ENCODE data around the gene SIL1. TPM values are rescaled to one million over a fixed set of nuclear protein-coding genes. Genes with fewer than 3 reads are reported as not detected.

The SIL1 gene
- total and polyA plus RNA-seq, 7 donors: 7.8 to 60.8 (median 33.0) TPM

DNA sequence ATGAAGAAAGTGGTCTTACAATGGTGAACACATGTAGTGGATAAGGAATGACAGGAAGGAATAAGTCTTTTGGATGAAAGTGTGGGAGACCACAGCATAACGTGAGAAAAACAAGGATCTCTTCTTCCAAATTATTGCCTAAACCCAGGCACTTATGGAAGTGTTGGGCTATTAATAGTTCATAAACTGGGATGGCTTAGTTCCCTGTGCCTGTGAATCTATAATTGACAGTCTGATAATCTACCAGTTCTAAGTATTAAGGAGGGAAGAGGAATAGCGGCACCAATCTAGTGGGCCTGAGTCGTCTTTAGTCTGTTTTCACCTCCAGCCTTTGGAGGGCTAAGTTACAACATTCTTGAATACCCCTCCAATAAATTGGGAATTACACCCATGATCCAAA, 283.8 kb downstream of the SIL1 start:
- peaks cover 0 to 39% (median 0%) of the 10 kb centered on the region in 4 donors for H3K36me3 ChIP-seq
- 96% methylated on average over 3 of the region's 3 CpGs for WGBS, 2 donors
- TF ChIP-seq POLR2AphosphoS5 (IDR thresholded peaks at IDR 0.05) (no peak), POLR2A (IDR thresholded peaks at IDR 0.05) (no peak), CTCF (IDR thresholded peaks at IDR 0.05) (no peak), EP300 (IDR thresholded peaks at IDR 0.05) (no peak)

DNA sequence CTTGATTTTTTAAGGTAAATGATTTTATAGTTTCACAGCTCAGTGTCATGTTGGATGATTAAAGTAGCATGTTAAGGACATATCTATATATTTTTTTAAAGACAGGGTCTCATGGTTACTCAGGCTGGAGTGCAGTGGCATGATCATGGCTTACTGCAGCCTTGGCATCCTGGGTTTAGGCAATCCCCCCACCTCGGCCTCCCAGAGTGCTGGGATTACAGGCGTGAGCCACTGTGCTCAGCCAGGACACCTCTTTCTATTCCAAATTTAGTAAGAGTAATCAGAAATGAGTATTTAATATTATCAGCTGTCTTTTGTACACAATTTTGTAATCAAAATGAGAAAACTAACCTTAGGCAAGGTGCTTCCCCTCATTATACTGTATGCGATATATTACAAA, 284.4 kb downstream of the SIL1 start:
- peaks cover 0 to 35% (median 0%) of the 10 kb centered on the region in 4 donors for H3K36me3 ChIP-seq
- DNase-seq: no peak
- no peaks in the 10 kb centered on the region for H3K9me3 ChIP-seq
- no peak overlapping the region for H3K27ac ChIP-seq
- TF ChIP-seq CTCF (IDR thresholded peaks at IDR 0.05) (no peak), EP300 (IDR thresholded peaks at IDR 0.05) (no peak), POLR2A (IDR thresholded peaks at IDR 0.05) (no peak)
- intact Hi-C loops (cut with DNase I): no loop called here
- 95 to 98% methylated on average over 3 of the region's 3 CpGs for WGBS, 2 donors
- H3K27me3 ChIP-seq: no peaks in the 10 kb centered on the region
- H3K4me3 ChIP-seq: no peak overlapping the region
- no peaks in the 10 kb centered on the region for H3K4me1 ChIP-seq

More for the DNA sequence above, 283.8 kb downstream of the SIL1 start:
- intact Hi-C loops (cut with DNase I): no loop called here
- no peaks in the 10 kb centered on the region for H3K9me3 ChIP-seq
- DNase-seq: no peak
- no peak overlapping the region for H3K27ac ChIP-seq
- H3K4me3 ChIP-seq: no peak overlapping the region
- H3K27me3 ChIP-seq: no peaks in the 10 kb centered on the region
- H3K4me1 ChIP-seq: no peaks in the 10 kb centered on the region

GRCh38 chr5:138912093-138912492, 286.1 kb downstream of the SIL1 start:
- TF ChIP-seq POLR2AphosphoS5 (IDR thresholded peaks at IDR 0.05): no peak
- no peak for TF ChIP-seq CTCF (IDR thresholded peaks at IDR 0.05)
- TF ChIP-seq POLR2A (IDR thresholded peaks at IDR 0.05): no peak
- no peak for TF ChIP-seq EP300 (IDR thresholded peaks at IDR 0.05)
- H3K4me1 ChIP-seq: no peaks in the 10 kb centered on the region
- H3K36me3 ChIP-seq: peaks cover 0 to 21% (median 0%) of the 10 kb centered on the region in 4 donors
- no peak for DNase-seq
- no peak overlapping the region for H3K4me3 ChIP-seq
- no peaks in the 10 kb centered on the region for H3K9me3 ChIP-seq
- H3K27ac ChIP-seq: no peak overlapping the region
- H3K27me3 ChIP-seq: no peaks in the 10 kb centered on the region
- intact Hi-C loops (cut with DNase I): no loop called here
- WGBS, 2 donors: 84 to 95% methylated on average over 4 of the region's 4 CpGs

DNA sequence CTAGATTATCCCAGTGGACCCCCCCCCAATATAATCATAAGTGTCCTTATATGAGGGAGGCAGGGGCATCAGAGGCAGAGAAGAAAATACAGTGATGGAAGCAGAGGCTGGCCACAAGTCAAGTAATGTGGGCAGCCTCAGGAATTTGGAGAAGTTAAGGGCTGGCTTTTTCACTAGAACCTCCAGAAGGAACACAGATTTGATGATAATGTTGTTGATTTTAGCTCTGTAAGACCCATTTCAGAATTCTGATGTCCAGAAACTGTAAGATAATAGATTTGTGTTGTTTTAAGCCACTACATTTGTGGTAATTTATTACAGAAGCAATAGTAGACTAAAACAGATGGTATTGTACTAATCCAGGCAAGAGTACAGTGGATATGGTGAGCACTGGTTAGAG, 286.7 kb downstream of the SIL1 start:
- Histone ChIP-seq H3K9me3 (no peaks in the 10 kb centered on the region), H3K27ac (no peak overlapping the region), H3K4me1 (no peaks in the 10 kb centered on the region), H3K4me3 (no peak overlapping the region), H3K36me3 (peaks cover 0 to 23% (median 0%) of the 10 kb centered on the region in 4 donors), H3K27me3 (no peaks in the 10 kb centered on the region)
- no peak for DNase-seq
- TF ChIP-seq CTCF (IDR thresholded peaks at IDR 0.05) (no peak), POLR2A (IDR thresholded peaks at IDR 0.05) (no peak), EP300 (IDR thresholded peaks at IDR 0.05) (no peak), POLR2AphosphoS5 (IDR thresholded peaks at IDR 0.05) (no peak)
- intact Hi-C loops (cut with DNase I): no loop called here

GRCh38 chr5:138910546-138911185, 287.5 kb downstream of the SIL1 start:
- DNase-seq: no peak
- H3K27ac ChIP-seq: no peak overlapping the region
- intact Hi-C loops (cut with DNase I): no loop called here
- no peaks in the 10 kb centered on the region for H3K27me3 ChIP-seq
- H3K4me3 ChIP-seq: no peak overlapping the region
- no peak for TF ChIP-seq POLR2AphosphoS5 (IDR thresholded peaks at IDR 0.05)
- no peak for TF ChIP-seq POLR2A (IDR thresholded peaks at IDR 0.05)
- no peak for TF ChIP-seq CTCF (IDR thresholded peaks at IDR 0.05)
- no peak for TF ChIP-seq EP300 (IDR thresholded peaks at IDR 0.05)
- H3K36me3 ChIP-seq: peaks cover 0 to 31% (median 0%) of the 10 kb centered on the region in 4 donors
- H3K4me1 ChIP-seq: peaks cover 0 to 3% (median 0%) of the 10 kb centered on the region in 4 donors
- no peaks in the 10 kb centered on the region for H3K9me3 ChIP-seq
- WGBS, 2 donors: 87 to 91% methylated on average over 7 of the region's 7 CpGs
